ENCODE measurements around the gene TRIM47.

The TRIM47 gene

DNA sequence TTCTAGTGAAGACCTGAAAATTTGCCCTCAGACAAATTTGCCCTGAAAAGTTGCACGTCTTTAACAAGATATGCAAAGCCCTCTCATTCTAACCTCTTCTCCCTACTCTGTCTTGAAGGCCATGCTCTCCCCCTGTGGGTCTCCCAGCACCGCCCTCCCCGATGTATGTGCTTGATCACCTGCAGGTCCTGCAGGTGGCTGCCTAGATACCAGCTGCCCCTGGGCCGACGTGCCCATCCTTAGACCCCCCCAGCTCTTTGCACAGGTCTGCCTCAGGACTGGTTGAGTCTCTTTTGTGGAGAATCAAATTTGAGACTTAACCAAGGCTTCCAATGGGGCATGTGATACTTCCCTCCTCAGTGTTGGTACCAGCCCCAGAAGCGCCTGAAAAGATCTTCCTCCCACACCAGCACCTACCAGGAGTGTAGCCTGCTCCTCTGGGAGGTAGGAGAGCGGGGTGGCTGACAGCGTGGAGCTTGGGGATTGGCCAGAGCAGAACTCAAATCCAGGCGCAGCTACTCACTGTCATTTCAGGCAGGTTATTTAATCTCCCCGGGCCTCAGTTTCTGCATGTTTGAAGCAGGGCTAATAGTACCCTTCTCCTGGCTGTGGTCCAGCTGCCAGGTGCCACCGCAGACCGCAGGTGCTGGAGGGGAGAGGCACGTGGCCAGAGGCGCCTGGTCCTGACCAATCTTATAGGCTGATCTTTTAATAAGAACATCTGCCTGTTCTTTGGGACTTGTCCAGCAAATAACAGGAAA, 30.9 kb upstream of the TRIM47 start:
- DNase-seq (ENCODE audit: low spot score): no peak

GRCh38 chr17:75908201-75908600, 29.8 kb upstream of the TRIM47 start:
- peak; percentile 58 for DNase-seq (ENCODE audit: low spot score)

GRCh38 chr17:75906143-75906884, 27.9 kb upstream of the TRIM47 start:
- no peak for DNase-seq (ENCODE audit: low spot score)

- DNase-seq (ENCODE audit: low spot score): peak; percentile 96
These were observed 26.6 kb upstream of the TRIM47 start, which contains the start of gene MRPL38 for GRCh38 chr17:75904749-75905521. MRPL38 (minus strand) TSS chr17:75904884; CDS start chr17:75904875, 9 bp downstream.

- no peak for DNase-seq (ENCODE audit: low spot score)
These were observed 24.0 kb upstream of the TRIM47 start for GRCh38 chr17:75902406-75902805.

GRCh38 chr17:75901727-75902126, 23.3 kb upstream of the TRIM47 start:
- no peak for DNase-seq (ENCODE audit: low spot score)

DNA sequence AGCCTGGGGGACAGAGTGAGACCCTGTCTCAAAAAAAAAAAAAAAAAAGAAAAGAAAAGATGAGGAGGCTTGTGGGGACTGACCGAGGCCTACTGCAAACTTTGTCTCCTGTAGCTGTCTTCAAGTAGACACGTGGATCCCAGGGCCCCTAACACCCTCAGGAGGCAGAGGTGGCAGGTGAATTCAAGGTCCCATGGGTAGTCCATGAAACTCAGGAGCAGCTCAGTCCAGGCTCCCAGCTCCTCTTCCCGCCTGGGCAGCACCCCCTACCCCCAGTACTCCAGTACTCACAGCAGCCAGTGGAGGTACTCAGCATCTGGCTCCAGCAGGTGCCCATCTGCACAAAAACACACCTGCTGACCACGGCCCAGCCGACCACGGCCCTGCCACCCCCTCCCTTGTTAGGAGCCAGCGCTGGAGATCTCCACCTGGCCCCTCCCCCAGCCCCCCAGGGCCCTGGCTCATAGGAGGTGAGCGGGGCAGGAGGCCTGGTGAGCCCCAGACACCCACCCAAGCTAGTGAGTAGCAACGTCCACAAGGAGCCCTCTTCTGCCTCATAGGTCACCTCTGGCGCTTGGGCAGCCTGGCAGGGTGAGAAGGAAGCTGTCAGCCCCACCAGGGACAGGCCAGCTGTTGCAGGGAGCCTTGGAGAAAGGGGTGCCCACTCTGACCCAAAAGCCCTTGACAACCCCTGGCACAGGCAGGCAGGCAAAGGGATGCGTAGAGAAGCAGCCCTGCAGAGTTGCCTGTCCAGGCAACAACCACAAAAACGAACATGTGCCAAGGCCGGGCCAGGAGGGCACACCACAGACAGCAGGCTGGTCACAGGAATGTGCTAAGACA, 22.5 kb upstream of the TRIM47 start:
- DNase-seq (ENCODE audit: low spot score): no peak

DNA sequence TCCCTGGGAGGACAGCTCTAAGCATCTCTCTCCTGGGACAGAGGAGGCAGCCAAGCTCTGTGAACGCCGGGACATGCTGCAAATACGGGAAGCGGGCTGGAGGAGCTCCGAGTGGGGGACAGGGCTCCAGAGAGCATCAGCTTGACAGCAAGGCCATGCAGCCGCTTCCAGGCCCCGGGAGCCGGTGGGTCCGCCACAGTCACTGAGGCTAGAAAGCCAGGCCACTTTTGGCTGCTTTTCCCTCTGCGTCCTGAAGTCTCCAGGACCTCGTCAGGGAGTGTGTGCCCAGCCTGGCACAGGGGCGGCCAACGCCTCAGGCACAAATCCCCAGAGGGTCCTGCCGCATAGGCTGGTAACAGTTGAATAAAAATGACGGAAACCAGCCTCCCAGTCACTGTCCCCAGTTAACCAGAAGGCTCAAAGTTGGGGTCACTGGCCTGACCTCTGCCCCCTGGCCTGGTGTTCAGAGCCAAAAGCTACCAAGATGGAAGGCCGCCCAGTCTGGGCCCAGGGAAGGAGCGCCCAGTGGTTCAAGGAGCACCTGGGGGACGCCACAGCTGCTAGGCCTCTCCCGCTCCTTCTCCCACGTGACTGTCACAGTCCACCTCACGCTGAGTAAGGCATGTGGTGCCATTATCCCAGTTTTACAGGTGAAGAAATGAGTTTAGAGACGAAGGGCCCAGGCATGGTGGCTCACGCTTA, 21.5 kb upstream of the TRIM47 start:
- no peak for DNase-seq (ENCODE audit: low spot score)

- no peak for DNase-seq (ENCODE audit: low spot score)
These were observed 21.0 kb upstream of the TRIM47 start for GRCh38 chr17:75899353-75899752.

GRCh38 chr17:75898791-75899190, 20.4 kb upstream of the TRIM47 start:
- no peak for DNase-seq (ENCODE audit: low spot score)

GRCh38 chr17:75898065-75898464, 19.7 kb upstream of the TRIM47 start:
- no peak for DNase-seq (ENCODE audit: low spot score)

DNA sequence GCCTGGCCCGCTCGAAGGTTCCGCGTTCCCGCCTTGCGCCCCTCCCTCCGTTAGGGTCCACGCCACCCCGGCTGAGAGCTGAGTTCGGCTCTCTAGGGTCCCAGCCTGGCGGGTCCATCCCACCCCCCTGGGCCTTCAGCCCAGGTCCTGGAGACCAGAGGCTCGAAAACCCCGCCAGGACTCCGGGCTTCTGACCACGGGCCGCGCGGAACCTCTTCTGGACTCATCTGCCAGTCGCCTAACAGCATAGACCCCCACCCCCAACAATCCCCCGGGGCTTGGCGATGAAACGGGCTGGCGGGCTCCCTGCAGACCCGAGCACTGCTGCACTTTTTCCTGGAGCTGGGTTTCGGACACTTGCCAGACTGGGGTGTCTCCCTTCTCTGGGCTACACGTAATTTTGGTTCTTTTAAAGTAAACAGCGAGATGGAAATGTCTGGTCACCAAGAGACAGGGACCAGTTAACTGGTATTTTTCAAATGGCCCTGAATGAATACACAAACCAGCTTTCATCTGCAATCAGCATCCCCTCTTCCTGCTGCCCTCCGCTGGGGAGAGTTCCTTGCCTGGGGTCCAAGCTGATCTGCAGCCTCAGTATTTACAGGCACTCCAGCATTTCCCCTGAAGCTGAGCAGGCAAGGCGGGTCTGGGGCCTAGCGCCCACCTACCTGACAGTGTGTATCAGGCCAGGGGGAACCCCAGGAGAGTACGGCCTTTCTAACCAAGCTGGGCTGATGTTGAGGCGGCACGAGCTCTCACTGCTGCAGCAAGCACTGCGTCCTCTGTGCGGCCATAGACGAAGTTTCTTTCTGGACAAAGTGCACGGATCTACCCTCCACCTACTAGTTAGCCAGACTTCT, 19.0 kb upstream of the TRIM47 start:
- DNase-seq (ENCODE audit: low spot score): no peak

DNA sequence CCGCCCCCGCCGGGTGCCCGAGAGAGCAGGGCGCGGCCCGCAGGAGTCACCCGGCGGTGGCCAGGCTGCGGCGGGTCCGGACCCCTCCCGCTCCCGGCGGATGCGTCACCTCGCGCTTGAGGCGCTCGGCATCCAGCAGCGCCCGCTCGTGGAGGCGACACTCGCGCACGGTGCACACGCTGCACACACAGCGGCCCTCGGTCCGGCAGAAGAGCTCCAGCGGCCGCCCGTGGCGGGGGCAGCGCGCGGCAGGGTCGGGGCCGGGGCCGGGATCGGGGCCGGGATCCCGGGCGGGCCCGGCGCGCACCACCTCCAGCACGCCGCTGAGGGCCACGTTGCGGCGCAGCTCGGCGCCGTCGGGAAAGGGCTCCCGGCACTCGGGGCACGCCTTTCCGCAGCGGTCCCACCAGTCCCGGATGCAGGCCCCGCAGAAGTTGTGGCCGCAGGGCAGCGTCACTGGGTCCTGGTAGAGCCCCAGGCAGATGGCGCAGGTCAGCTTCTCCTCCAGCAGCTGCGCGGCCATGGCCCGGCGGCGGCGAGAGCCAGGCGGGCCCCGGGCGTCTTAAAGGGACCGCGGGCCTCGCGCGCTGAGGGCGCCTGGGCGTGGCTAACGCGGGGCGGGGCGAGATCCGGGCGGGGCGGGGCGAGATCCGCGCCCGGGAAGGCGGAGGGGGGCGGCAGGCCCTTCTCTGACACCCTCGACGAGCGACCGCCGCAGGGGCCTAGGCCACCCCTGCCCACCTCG, 18.2 kb upstream of the TRIM47 start, which contains the start of gene TRIM65:
TRIM65 (minus strand) TSS at position 537 of the 745 bp plus-strand sequence; CDS start at position 523, 14 bp downstream.
- peak; percentile 94 for DNase-seq (ENCODE audit: low spot score)

DNA sequence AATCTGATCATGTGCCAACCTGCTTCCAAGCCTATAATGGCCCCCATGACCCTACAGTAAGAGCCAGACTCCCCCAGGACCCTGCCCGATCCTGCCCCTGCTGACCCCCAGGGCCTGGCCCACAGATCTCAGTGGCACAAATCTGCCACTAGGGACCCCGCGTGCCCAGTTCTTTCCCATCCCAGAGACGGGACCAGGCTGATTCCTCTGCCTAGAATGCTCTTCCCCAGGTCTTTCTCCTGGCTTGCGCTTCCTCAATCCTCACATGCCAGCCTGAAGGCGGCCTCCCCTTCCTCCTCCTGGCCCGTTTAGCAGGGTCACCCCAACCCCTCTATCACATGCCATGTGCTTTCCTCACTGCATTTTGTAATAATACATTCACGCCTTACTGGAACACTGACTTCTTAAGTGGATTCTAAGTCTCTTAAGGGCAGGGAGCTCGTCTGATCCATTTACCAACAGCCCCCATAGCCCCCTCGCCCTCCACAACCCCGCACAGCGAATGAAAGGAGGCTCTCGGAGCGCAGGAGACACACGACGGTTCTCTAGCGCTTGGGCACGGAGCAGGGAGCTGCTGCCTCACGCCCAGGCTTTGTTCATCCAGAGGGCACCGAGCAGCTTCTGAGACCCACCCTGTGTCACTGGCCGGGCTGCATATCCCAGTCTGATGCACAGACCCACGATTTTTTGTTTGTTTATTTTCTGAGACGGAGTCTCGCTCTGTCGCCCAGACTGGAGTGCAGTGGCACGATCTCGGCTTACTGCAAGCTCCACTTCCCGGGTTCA, 17.2 kb upstream of the TRIM47 start:
- DNase-seq (ENCODE audit: low spot score): peak; percentile 57

GRCh38 chr17:75894049-75894733, 15.8 kb upstream of the TRIM47 start:
- DNase-seq (ENCODE audit: low spot score): no peak

GRCh38 chr17:75893305-75894048, 15.1 kb upstream of the TRIM47 start:
- DNase-seq (ENCODE audit: low spot score): no peak

All from AG20443 (cell line).